Activated CD8-positive, alpha-beta memory T cell treated with anti-CD3 and anti-CD28 coated beads, Interleukin-2, amount 10 ng/mL, durations not matched to agents 7 days and 5 days (primary cell): Measurements from ENCODE around the gene SBK2. TPM values are rescaled to one million over a fixed set of nuclear protein-coding genes. Genes with fewer than 3 reads are reported as not detected.
"Not testable (repeated sequence)": the region's sequence is repeated elsewhere in the genome, so short reads cannot be mapped to it uniquely, and the experiment has no call there.

ENCODE experiments used
- ATAC-seq: fragments of 150-1000 bp; cut with Tn5 transposase; one replicate; pipeline ENCODE4 v1.10.0; 2021; ENCODE audit warnings: moderate library complexity
- CTCF ChIA-PET: fragments of 350-600 bp; sonication (Branson Sonifier 250); formaldehyde crosslinking; loops from one replicate; lab custom pipeline; 2021; ENCODE audit warnings: antibody characterized with exemption; lab: Charles Lee
- DNase-seq: peaks from one replicate; pipeline ENCODE4 v3.0.0-alpha.2; 2020
- H3K27ac Mint-ChIP-seq: one replicate; pipeline ENCODE4 v1.8.0; 2021; ENCODE audit warnings: mild to moderate bottlenecking, mixed read lengths
- H3K27me3 Mint-ChIP-seq: one replicate; pipeline ENCODE4 v1.8.0; 2021; ENCODE audit warnings: mixed read lengths
- H3K36me3 Mint-ChIP-seq: one replicate; pipeline ENCODE4 v1.8.0; 2021; ENCODE audit warnings: mild to moderate bottlenecking, mixed read lengths
- H3K4me1 Mint-ChIP-seq: one replicate; pipeline ENCODE4 v1.8.0; 2021; ENCODE audit warnings: mixed read lengths
- H3K4me3 Mint-ChIP-seq: one replicate; pipeline ENCODE4 v1.8.0; 2021; ENCODE audit warnings: mild to moderate bottlenecking, moderate library complexity, mixed read lengths
- H3K9me3 Mint-ChIP-seq: one replicate; pipeline ENCODE4 v1.8.0; 2022; ENCODE audit warnings: low read depth, mixed read lengths
- total RNA-seq, 2 experiments: library from RNA; stranded (reverse); gene quantifications; one replicate each; pipeline ENCODE4 v1.2.3, GENCODE V29; 2021

Gene SBK2
- total RNA-seq, 2 experiments from 2014 or later = not detected

- ATAC-seq (no peak), DNase-seq (no peak)
- CTCF ChIA-PET = no interaction called here
- H3K4me1 Mint-ChIP-seq = no peaks in the 10 kb centered on the region
- H3K27ac Mint-ChIP-seq = no peak overlapping the region
- no peak overlapping the region for H3K4me3 Mint-ChIP-seq
- H3K36me3 Mint-ChIP-seq = no peaks in the 10 kb centered on the region
- H3K27me3 Mint-ChIP-seq = no peaks in the 10 kb centered on the region
- no peaks in the 10 kb centered on the region for H3K9me3 Mint-ChIP-seq
Measured at GRCh38 chr19:55538132-55538531, 1.2 kb upstream of the SBK2 start.

GRCh38 chr19:55537741-55538111 lies 793 bp upstream of the SBK2 start:
- Mint-ChIP-seq H3K27me3 (no peaks in the 10 kb centered on the region), H3K4me3 (no peak overlapping the region), H3K4me1 (no peaks in the 10 kb centered on the region), H3K27ac (no peak overlapping the region), H3K9me3 (no peaks in the 10 kb centered on the region), H3K36me3 (no peaks in the 10 kb centered on the region)
- CTCF ChIA-PET = no interaction called here
- no peak for ATAC-seq
- no peak for DNase-seq

GRCh38 chr19:55536366-55536765 lies 567 bp downstream of the SBK2 start:
- CTCF ChIA-PET = no interaction called here
- H3K27me3 Mint-ChIP-seq = no peaks in the 10 kb centered on the region
- H3K27ac Mint-ChIP-seq = no peak overlapping the region

GRCh38 chr19:55535965-55536350 lies 975 bp downstream of the SBK2 start:
- H3K36me3 Mint-ChIP-seq = no peaks in the 10 kb centered on the region
- H3K9me3 Mint-ChIP-seq = no peaks in the 10 kb centered on the region
- H3K4me1 Mint-ChIP-seq = no peaks in the 10 kb centered on the region
- no peak for DNase-seq
- CTCF ChIA-PET = interaction anchor here (1.8 kb wide), 1 partner anchor 32 kb away, joined by 7 read pairs; no protein-coding TSS in a partner anchor
- ATAC-seq = no peak
- no peak overlapping the region for H3K4me3 Mint-ChIP-seq
- H3K27ac Mint-ChIP-seq = no peak overlapping the region
- H3K27me3 Mint-ChIP-seq = no peaks in the 10 kb centered on the region

More at GRCh38 chr19:55536366-55536765, 567 bp downstream of the SBK2 start:
- Mint-ChIP-seq H3K4me1 (no peaks in the 10 kb centered on the region), H3K9me3 (no peaks in the 10 kb centered on the region), H3K4me3 (no peak overlapping the region), H3K36me3 (no peaks in the 10 kb centered on the region)
- ATAC-seq (no peak), DNase-seq (no peak)

- CTCF ChIA-PET = interaction anchor here (1.8 kb wide), 1 partner anchor 31 kb away, joined by 7 read pairs; no protein-coding TSS in a partner anchor
- no peak overlapping the region for H3K27ac Mint-ChIP-seq
- no peaks in the 10 kb centered on the region for H3K36me3 Mint-ChIP-seq
- DNase-seq = no peak
- H3K4me1 Mint-ChIP-seq = no peaks in the 10 kb centered on the region
- H3K4me3 Mint-ChIP-seq = no peak overlapping the region
- ATAC-seq = no peak
- H3K9me3 Mint-ChIP-seq = no peaks in the 10 kb centered on the region
- no peaks in the 10 kb centered on the region for H3K27me3 Mint-ChIP-seq
Measured at GRCh38 chr19:55535173-55535964, 1.6 kb downstream of the SBK2 start.

- not testable (repeated sequence) for H3K4me3 Mint-ChIP-seq, DNase-seq, ATAC-seq, H3K9me3 Mint-ChIP-seq, H3K27me3 Mint-ChIP-seq, H3K4me1 Mint-ChIP-seq, H3K36me3 Mint-ChIP-seq, H3K27ac Mint-ChIP-seq
- CTCF ChIA-PET = interaction anchor here (0.7 to 1.8 kb wide), 3 partner anchors 30 to 115 kb away, joined by 3 to 7 read pairs (median 3); no protein-coding TSS in a partner anchor
Measured at GRCh38 chr19:55534280-55534679, 2.7 kb downstream of the SBK2 start.

GRCh38 chr19:55530996-55531395 lies 5.9 kb downstream of the SBK2 start:
- H3K36me3 Mint-ChIP-seq = no peaks in the 10 kb centered on the region
- CTCF ChIA-PET = no interaction called here
- no peak for DNase-seq
- no peaks in the 10 kb centered on the region for H3K27me3 Mint-ChIP-seq
- H3K4me1 Mint-ChIP-seq = no peaks in the 10 kb centered on the region
- no peak overlapping the region for H3K4me3 Mint-ChIP-seq
- no peak overlapping the region for H3K27ac Mint-ChIP-seq
- ATAC-seq = no peak
- H3K9me3 Mint-ChIP-seq = no peaks in the 10 kb centered on the region

- H3K9me3 Mint-ChIP-seq = no peaks in the 10 kb centered on the region
- ATAC-seq (no peak), DNase-seq (no peak)
- no peaks in the 10 kb centered on the region for H3K36me3 Mint-ChIP-seq
- H3K27ac Mint-ChIP-seq = no peak overlapping the region
- CTCF ChIA-PET = no interaction called here
- no peaks in the 10 kb centered on the region for H3K27me3 Mint-ChIP-seq
- no peak overlapping the region for H3K4me3 Mint-ChIP-seq
- no peaks in the 10 kb centered on the region for H3K4me1 Mint-ChIP-seq
Measured at GRCh38 chr19:55529636-55530234, 7.2 kb downstream of the SBK2 start.

GRCh38 chr19:55528030-55528803 lies 8.7 kb downstream of the SBK2 start:
- Mint-ChIP-seq H3K36me3 (no peaks in the 10 kb centered on the region), H3K27me3 (no peaks in the 10 kb centered on the region), H3K27ac (no peak overlapping the region), H3K4me1 (no peaks in the 10 kb centered on the region), H3K4me3 (no peak overlapping the region), H3K9me3 (no peaks in the 10 kb centered on the region)
- CTCF ChIA-PET = no interaction called here
- DNase-seq (no peak), ATAC-seq (no peak)

GRCh38 chr19:55527197-55528029 lies 9.5 kb downstream of the SBK2 start:
- Mint-ChIP-seq H3K27me3 (no peaks in the 10 kb centered on the region), H3K36me3 (no peaks in the 10 kb centered on the region), H3K27ac (no peak overlapping the region), H3K9me3 (no peaks in the 10 kb centered on the region), H3K4me3 (no peak overlapping the region), H3K4me1 (no peaks in the 10 kb centered on the region)
- ATAC-seq = no peak
- CTCF ChIA-PET = no interaction called here
- DNase-seq = no peak

- Mint-ChIP-seq H3K4me3 (no peak overlapping the region), H3K4me1 (no peaks in the 10 kb centered on the region), H3K36me3 (no peaks in the 10 kb centered on the region), H3K27ac (no peak overlapping the region), H3K27me3 (no peaks in the 10 kb centered on the region), H3K9me3 (no peaks in the 10 kb centered on the region)
- ATAC-seq = no peak
- CTCF ChIA-PET = no interaction called here
- DNase-seq = no peak
Measured at GRCh38 chr19:55526216-55527196, 10.4 kb downstream of the SBK2 start.
